A549 (cell line): ENCODE results near the gene SLC16A10.

ENCODE experiments used
- TF ChIP-seq, protein P1 (sequence below): fragments of 200-600 bp; sonication (generic); IDR thresholded peaks from 2 replicates; pipeline ENCODE4 v1.6.1; 2016; ENCODE audit warnings: antibody characterized with exemption, mild to moderate bottlenecking, moderate library complexity
- TF ChIP-seq, protein P2 (sequence below): IDR thresholded peaks from 2 replicates; pipeline ENCODE4 v1.6.1; 2012

DNA sequence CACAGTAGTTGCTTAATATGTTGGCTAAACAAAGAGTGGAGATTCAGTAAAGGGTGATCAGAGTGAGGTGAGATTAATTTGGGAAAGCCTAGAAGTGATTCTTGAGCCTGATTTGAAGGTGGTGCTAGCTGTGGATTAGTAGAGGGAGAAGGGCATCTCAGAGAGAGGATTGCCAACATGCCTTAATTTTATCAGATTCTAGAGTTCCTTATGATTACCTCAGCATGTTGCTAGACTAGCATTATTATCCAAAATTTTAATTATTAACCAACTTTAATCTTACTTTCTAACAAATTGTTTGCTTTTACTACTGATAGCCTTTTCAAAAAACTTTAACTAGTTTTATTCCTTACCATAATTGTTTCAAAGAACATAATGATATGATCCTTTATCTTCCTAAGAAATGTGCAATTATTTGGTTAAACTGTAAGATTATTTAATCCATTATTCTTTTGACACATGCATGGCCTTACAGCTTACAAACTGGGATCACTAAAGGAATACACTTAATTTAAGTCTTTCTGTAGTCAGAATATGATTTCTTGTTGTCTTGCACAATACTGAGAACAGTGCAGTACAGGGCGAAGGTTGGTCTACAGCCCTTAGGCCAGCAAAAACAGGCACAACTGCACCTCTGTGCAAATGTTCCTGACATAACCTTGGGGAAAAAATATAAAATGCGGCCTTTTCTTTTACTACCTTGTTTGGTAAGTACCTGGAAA lies 88.9 kb downstream of the SLC16A10 start:
- TF ChIP-seq, protein P1, sequence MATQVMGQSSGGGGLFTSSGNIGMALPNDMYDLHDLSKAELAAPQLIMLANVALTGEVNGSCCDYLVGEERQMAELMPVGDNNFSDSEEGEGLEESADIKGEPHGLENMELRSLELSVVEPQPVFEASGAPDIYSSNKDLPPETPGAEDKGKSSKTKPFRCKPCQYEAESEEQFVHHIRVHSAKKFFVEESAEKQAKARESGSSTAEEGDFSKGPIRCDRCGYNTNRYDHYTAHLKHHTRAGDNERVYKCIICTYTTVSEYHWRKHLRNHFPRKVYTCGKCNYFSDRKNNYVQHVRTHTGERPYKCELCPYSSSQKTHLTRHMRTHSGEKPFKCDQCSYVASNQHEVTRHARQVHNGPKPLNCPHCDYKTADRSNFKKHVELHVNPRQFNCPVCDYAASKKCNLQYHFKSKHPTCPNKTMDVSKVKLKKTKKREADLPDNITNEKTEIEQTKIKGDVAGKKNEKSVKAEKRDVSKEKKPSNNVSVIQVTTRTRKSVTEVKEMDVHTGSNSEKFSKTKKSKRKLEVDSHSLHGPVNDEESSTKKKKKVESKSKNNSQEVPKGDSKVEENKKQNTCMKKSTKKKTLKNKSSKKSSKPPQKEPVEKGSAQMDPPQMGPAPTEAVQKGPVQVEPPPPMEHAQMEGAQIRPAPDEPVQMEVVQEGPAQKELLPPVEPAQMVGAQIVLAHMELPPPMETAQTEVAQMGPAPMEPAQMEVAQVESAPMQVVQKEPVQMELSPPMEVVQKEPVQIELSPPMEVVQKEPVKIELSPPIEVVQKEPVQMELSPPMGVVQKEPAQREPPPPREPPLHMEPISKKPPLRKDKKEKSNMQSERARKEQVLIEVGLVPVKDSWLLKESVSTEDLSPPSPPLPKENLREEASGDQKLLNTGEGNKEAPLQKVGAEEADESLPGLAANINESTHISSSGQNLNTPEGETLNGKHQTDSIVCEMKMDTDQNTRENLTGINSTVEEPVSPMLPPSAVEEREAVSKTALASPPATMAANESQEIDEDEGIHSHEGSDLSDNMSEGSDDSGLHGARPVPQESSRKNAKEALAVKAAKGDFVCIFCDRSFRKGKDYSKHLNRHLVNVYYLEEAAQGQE, result no peak
- TF ChIP-seq, protein P2, sequence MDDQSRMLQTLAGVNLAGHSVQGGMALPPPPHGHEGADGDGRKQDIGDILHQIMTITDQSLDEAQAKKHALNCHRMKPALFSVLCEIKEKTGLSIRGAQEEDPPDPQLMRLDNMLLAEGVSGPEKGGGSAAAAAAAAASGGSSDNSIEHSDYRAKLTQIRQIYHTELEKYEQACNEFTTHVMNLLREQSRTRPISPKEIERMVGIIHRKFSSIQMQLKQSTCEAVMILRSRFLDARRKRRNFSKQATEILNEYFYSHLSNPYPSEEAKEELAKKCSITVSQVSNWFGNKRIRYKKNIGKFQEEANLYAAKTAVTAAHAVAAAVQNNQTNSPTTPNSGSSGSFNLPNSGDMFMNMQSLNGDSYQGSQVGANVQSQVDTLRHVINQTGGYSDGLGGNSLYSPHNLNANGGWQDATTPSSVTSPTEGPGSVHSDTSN, result no peak
